ENCODE results near the gene FGFR1OP2. TPM values are rescaled to one million over a fixed set of nuclear protein-coding genes. Genes with fewer than 3 reads are reported as not detected.

FGFR1OP2 gene
- total and polyA plus RNA-seq, 2 of the 8 experiments (the other 6 are each of a cell fraction or from before 2014, with no cell fraction given): 8.8 to 34.4 TPM

DNA sequence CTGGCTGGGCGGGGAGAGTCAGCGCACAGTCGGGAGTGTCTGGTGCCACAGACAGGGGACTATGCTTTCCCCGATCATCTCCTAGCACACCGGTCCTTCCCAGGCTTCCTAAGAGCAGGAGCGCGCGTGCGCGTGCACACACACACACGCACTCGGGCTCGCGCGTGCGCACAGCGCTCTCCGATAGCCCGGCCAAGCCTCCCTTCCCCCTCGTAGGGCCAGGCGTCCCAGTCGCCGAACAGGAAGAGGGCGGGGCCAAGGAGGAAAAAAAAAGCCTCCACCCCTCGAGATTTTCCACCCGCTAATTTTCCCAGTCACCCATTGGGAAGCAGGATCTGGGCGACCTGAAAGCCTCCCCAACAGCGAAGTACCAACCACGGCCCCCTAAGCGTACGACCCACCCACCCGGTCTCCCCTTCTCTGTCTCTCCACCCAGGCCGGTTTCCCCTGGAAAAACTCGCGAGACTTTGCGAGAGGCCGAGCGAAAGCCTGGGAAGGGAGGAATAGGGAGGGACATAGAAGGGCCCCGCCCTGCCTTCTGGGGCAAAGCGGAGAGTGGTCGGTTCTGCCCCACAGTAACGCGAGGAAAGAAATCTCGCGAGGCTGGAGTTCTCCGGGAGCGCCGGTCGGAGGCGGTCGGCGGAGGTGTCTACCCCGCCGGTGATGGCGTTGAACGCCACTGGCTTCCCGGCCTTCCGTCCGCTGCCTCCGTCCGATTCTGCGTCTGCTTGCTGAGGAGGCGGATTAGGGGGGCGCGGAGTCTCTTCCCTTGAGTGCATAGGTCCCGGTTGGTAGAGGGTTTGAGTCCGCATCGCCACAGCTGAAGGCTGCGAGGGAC, at the start of gene FGFR1OP2, which contains the start of gene INTS13 (continued):
- peak; percentile 98 for TF ChIP-seq PHF8 (conservative IDR thresholded peaks at IDR 0.05; ENCODE audit: low read depth, low read length)
- TF ChIP-seq, protein P1, sequence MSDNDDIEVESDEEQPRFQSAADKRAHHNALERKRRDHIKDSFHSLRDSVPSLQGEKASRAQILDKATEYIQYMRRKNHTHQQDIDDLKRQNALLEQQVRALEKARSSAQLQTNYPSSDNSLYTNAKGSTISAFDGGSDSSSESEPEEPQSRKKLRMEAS (IDR thresholded peaks at IDR 0.05): peak; percentile 25; the same call in 1 of the 2 replicates
- no peak for TF ChIP-seq CHD7 (IDR thresholded peaks at IDR 0.05; ENCODE audit: insufficient replicate concordance, low read length)
- TF ChIP-seq KDM4A (IDR thresholded peaks at IDR 0.05; ENCODE audit: low read depth, low read length, severe bottlenecking): peak; percentile 88
- peak; percentile 30; the same call in 1 of the 2 replicates for TF ChIP-seq SP4 (IDR thresholded peaks at IDR 0.05; ENCODE audit: low read length)
- TF ChIP-seq CHD1 (IDR thresholded peaks at IDR 0.05; ENCODE audit: low read depth, low read length): no peak
- no peak for TF ChIP-seq SP2 (IDR thresholded peaks at IDR 0.05; ENCODE audit: low read length)
- TF ChIP-seq SIN3A (conservative IDR thresholded peaks at IDR 0.05 in 1 of 2, IDR thresholded peaks at IDR 0.05 in 1 of 2; ENCODE audit: low read depth in 1 of 2, low read length in 2 of 2): 0 out of 4 replicates have a peak, but pooled peaks have one; percentile 38 to 54
- TF ChIP-seq POLR2AphosphoS5 (IDR thresholded peaks at IDR 0.05; ENCODE audit: low read depth, low read length): peak; percentile 94
- no peak for TF ChIP-seq POU5F1 (IDR thresholded peaks at IDR 0.05; ENCODE audit: low read depth, low read length)
